ENCODE results near the gene PLCB1.

- TF ChIP-seq CTCF (IDR thresholded peaks at IDR 0.05; ENCODE audit: low read length) (no peak), EZH2 (IDR thresholded peaks at IDR 0.05; ENCODE audit: borderline replicate concordance, low read length) (no peak)
Measured at GRCh38 chr20:8121666-8122065, 10.4 kb upstream of the PLCB1 start.
